HEK293 (cell line): ENCODE measurements around the gene MICU1.

ENCODE experiments used
- TCF7L2 ChIP-seq: IDR thresholded peaks from 2 replicates; pipeline ENCODE4 v1.6.1; 2011; ENCODE audit warnings: low read depth, mild to moderate bottlenecking, inconsistent platforms, low read length, moderate library complexity, borderline replicate concordance
- ZNF335 ChIP-seq: fragments of 450-650 bp; formaldehyde crosslinking; conservative IDR thresholded peaks from 2 replicates; pipeline ENCODE4 v1.5.1; 2016; ENCODE audit warnings: missing biosample characterization, missing genetic modification characterization
- ZNF501 ChIP-seq: fragments of 450-650 bp; formaldehyde crosslinking; IDR thresholded peaks from 2 replicates; pipeline ENCODE4 v1.5.1; 2016; ENCODE audit warnings: missing biosample characterization, missing genetic modification characterization
- ZNF830 ChIP-seq: fragments of 450-650 bp; IDR thresholded peaks from 2 replicates; pipeline ENCODE4 v1.5.0; 2018; ENCODE audit warnings: missing biosample characterization, missing genetic modification characterization, low read depth, mild to moderate bottlenecking, moderate library complexity
- TF ChIP-seq, protein P1 (sequence below): fragments of 450-650 bp; formaldehyde crosslinking; IDR thresholded peaks from 2 replicates; pipeline ENCODE4 v1.5.1; 2016; ENCODE audit warnings: missing biosample characterization, missing genetic modification characterization
- TF ChIP-seq, protein P2 (sequence below): fragments of 450-650 bp; formaldehyde crosslinking; conservative IDR thresholded peaks from 2 replicates; pipeline ENCODE4 v1.5.1; 2016; ENCODE audit warnings: low read depth, missing biosample characterization, missing genetic modification characterization
- TF ChIP-seq, protein P3 (sequence below): fragments of 450-650 bp; formaldehyde crosslinking; IDR thresholded peaks from 2 replicates; pipeline ENCODE4 v1.5.1; 2016; ENCODE audit warnings: missing biosample characterization, missing genetic modification characterization

DNA sequence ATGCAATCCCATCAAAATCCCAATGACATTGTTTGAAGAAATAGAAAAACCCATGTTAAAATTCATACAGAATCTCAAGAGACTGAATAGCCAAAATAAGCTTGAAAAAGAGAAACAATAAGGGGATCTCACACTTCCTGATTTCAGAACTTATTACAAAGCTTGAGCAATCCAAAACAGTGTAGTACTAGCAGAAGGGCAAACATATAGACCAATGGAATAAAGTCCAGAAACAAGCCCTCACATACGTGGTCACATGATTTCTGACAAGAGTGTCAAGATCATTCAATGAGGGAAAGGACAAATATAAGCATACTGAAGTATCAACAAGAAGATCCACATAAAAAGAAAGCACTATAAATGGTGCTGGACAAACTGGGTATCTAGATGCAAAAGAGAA lies 31.9 kb downstream of the MICU1 start:
- TF ChIP-seq, protein P1, sequence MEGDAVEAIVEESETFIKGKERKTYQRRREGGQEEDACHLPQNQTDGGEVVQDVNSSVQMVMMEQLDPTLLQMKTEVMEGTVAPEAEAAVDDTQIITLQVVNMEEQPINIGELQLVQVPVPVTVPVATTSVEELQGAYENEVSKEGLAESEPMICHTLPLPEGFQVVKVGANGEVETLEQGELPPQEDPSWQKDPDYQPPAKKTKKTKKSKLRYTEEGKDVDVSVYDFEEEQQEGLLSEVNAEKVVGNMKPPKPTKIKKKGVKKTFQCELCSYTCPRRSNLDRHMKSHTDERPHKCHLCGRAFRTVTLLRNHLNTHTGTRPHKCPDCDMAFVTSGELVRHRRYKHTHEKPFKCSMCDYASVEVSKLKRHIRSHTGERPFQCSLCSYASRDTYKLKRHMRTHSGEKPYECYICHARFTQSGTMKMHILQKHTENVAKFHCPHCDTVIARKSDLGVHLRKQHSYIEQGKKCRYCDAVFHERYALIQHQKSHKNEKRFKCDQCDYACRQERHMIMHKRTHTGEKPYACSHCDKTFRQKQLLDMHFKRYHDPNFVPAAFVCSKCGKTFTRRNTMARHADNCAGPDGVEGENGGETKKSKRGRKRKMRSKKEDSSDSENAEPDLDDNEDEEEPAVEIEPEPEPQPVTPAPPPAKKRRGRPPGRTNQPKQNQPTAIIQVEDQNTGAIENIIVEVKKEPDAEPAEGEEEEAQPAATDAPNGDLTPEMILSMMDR = no peak
- TF ChIP-seq, protein P2, sequence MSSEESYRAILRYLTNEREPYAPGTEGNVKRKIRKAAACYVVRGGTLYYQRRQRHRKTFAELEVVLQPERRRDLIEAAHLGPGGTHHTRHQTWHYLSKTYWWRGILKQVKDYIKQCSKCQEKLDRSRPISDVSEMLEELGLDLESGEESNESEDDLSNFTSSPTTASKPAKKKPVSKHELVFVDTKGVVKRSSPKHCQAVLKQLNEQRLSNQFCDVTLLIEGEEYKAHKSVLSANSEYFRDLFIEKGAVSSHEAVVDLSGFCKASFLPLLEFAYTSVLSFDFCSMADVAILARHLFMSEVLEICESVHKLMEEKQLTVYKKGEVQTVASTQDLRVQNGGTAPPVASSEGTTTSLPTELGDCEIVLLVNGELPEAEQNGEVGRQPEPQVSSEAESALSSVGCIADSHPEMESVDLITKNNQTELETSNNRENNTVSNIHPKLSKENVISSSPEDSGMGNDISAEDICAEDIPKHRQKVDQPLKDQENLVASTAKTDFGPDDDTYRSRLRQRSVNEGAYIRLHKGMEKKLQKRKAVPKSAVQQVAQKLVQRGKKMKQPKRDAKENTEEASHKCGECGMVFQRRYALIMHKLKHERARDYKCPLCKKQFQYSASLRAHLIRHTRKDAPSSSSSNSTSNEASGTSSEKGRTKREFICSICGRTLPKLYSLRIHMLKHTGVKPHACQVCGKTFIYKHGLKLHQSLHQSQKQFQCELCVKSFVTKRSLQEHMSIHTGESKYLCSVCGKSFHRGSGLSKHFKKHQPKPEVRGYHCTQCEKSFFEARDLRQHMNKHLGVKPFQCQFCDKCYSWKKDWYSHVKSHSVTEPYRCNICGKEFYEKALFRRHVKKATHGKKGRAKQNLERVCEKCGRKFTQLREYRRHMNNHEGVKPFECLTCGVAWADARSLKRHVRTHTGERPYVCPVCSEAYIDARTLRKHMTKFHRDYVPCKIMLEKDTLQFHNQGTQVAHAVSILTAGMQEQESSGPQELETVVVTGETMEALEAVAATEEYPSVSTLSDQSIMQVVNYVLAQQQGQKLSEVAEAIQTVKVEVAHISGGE (tag by site-specific recombination) = no peak
- TF ChIP-seq ZNF501 (tag by site-specific recombination) (no peak), TCF7L2 (no peak), ZNF335 (tag by site-specific recombination) (no peak), ZNF830 (tag by site-specific recombination) (no peak)
- TF ChIP-seq, protein P3, sequence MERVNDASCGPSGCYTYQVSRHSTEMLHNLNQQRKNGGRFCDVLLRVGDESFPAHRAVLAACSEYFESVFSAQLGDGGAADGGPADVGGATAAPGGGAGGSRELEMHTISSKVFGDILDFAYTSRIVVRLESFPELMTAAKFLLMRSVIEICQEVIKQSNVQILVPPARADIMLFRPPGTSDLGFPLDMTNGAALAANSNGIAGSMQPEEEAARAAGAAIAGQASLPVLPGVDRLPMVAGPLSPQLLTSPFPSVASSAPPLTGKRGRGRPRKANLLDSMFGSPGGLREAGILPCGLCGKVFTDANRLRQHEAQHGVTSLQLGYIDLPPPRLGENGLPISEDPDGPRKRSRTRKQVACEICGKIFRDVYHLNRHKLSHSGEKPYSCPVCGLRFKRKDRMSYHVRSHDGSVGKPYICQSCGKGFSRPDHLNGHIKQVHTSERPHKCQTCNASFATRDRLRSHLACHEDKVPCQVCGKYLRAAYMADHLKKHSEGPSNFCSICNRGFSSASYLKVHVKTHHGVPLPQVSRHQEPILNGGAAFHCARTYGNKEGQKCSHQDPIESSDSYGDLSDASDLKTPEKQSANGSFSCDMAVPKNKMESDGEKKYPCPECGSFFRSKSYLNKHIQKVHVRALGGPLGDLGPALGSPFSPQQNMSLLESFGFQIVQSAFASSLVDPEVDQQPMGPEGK = no peak
